ENCODE results near the gene UBTF.

The UBTF gene

DNA sequence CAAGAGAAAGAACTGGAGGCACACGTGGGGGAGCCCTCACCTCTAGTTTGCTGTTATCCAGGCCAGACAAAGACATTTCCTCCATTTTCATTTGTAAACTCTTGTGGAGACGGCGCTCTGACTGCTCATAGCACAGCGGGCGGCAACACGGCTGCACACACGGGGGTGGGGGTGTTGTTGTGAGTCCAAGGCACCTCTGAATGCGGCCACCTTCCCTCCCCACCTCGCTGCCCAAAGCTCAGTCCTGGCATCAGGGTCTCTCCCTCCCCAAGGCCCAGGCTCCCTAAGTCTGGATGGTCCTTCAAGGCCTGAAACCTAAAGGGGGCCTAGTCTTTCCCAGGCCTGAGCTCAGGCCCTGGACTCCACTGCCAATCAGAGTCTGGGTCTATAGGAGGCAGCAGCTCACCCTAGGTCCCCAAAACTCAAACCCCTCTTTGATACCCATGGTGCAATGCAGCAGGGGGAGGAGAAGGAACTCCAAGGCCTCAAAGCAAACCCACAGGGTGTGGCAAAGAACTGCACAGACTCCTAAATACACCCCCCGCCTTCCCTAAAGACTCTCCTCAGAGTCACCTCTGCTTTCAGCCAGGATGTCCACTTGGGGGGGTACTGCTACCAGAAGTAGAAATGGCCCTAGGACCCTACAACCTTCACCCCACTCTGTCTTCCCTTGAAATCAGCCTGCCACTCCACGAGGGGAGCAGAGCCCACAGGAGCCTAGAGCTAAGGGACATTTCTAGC lies 21.3 kb downstream of the UBTF start:
- peak; percentile 50 for DNase-seq (ENCODE audit: low spot score)

DNA sequence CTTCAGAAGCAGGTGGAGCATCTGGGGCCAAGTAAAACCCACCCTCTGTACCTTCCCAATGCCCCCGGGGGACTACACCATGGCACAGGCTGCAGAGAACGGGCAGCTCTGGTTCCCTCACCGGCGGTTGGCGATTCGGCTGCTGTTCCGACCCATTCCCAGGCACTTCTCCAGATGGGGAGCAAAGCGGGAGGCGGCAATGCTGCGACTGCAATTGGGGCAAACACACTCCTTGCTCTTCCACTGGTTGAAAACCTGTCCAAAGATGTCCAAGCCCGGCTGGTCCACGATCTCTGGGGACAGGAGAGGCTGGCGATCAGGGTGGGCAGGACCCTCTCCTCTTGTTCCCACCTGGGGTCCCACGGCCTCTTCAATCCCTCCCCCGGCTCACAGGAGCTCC lies 22.4 kb downstream of the UBTF start:
- no peak for DNase-seq (ENCODE audit: low spot score)

DNA sequence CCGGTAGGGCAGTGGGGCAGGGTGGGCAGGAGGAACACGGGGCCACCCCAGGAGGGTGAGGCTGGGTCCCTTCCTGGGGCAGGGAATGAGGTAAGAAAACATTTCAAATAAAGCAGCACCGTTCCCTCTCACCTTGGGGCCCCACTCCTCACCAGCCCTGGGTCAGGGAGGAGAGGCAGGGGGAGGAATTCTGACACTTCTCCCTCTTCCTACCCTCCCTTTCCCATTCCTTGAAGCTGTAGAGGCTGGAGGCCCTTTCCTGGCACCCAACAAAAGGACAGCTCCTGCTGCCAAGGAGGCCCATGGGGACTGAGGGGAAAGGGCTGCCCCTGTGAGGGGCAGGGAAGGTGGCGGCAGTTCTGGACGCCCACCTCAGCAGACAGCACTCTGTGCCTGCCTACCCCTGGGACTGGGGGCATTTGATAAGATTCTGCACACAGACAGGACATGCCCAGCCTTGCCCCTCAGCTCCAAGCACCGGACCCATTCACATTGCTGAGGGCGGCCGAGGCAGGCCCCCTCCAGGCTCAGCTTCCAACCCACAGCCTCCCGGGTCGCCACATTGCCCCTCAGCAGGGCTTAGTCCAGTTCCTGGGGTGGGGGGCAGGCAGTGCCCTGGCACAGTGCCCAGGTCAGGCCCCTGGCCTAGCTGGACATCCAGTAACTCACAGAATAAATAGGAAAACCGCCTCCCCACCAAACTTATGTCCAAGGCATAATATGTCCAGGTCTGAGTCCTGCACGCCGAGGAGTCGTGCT lies 26.0 kb downstream of the UBTF start:
- no peak for DNase-seq (ENCODE audit: low spot score)

- DNase-seq (ENCODE audit: low spot score), result no peak
Measured at GRCh38 chr17:44192750-44193149, 26.7 kb downstream of the UBTF start.

GRCh38 chr17:44191941-44192496 lies 27.5 kb downstream of the UBTF start:
- no peak for DNase-seq (ENCODE audit: low spot score)

GRCh38 chr17:44191369-44191768 lies 28.1 kb downstream of the UBTF start:
- DNase-seq (ENCODE audit: low spot score), result no peak

DNA sequence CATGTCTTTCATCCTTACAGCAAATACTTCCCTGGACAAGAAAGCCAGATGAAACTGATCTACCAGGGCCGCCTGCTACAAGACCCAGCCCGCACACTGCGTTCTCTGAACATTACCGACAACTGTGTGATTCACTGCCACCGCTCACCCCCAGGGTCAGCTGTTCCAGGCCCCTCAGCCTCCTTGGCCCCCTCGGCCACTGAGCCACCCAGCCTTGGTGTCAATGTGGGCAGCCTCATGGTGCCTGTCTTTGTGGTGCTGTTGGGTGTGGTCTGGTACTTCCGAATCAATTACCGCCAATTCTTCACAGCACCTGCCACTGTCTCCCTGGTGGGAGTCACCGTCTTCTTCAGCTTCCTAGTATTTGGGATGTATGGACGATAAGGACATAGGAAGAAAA lies 29.0 kb downstream of the UBTF start:
- DNase-seq (ENCODE audit: low spot score), result no peak

DNA sequence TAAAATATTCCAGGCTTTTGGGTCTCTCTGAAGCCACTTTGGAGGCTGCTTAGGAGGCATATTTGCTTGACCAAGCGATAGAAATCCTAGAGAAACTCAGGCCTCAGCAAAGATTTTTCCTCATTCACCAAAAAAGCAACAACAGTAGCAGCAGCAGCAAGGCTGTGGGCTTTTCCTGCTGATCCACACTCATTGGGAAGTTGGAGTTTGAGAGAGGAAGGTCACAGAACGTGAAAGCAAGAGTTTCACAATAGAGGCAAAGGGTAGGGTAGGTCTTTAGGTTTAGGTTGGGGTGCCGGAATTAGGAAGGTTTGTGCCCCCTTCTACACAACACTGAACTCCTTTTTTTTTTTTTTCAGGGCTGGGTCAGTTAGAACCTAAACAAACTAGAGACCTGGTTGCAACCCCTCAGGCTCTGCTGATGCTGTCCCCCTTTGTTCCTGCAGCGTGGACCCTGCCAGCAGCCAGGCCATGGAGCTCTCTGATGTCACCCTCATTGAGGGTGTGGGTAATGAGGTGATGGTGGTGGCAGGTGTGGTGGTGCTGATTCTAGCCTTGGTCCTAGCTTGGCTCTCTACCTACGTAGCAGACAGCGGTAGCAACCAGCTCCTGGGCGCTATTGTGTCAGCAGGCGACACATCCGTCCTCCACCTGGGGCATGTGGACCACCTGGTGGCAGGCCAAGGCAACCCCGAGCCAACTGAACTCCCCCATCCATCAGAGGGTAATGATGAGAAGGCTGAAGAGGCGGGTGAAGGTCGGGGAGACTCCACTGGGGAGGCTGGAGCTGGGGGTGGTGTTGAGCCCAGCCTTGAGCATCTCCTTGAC lies 30.7 kb downstream of the UBTF start:
- no peak for DNase-seq (ENCODE audit: low spot score)

GRCh38 chr17:44187131-44187899 lies 32.2 kb downstream of the UBTF start:
- peak; percentile 82 for DNase-seq (ENCODE audit: low spot score)

DNA sequence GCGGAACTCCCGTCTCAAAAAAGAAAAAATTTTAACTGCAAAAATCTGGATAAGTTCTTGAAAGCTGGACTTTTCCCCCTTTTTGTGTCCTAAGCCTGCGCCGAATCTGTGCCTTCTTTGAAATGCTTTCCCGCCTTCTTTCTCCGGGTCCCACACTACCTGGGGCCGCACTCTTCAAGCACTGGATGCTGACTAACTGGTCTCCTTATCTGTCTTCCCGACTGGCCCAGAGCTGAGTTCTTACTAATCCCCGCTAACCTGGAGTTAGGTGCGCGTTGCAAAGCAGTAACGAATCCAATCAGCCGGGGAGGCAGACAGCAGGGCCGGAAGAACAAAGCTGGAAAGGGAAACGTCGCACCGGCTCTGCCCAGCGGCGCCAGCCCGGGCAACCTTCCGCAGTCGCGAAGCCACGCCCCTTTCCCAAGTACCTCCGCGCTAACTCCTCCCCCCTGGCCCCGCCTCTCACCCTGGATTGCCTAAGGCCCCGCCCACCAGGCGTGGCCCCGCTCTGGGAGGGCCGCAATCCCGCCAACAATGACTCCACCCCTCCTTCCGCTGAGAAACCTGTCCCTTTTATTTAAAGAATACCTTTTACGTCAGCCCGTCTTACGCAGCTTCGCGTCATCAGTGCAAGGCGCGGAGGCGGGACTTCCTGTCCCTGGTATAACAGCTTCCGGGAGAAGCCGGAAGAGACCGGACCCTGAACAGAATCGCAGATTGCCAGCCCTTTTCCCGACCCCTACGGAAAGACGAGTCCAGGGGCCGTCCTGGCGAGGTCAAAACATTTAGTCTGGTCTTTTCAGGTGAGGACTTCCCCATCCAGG lies 33.0 kb downstream of the UBTF start, which contains the start of gene TMUB2:
TSS of gene TMUB2 (plus strand) at position 666 of the 824 bp plus-strand sequence. CDS start 737 bp downstream, outside the sequence.
- DNase-seq (ENCODE audit: low spot score), result peak; percentile 100

- no peak for DNase-seq (ENCODE audit: low spot score)
Measured at GRCh38 chr17:44184212-44184810, 35.2 kb downstream of the UBTF start.

GRCh38 chr17:44183024-44183423 lies 36.5 kb downstream of the UBTF start:
- no peak for DNase-seq (ENCODE audit: low spot score)

DNA sequence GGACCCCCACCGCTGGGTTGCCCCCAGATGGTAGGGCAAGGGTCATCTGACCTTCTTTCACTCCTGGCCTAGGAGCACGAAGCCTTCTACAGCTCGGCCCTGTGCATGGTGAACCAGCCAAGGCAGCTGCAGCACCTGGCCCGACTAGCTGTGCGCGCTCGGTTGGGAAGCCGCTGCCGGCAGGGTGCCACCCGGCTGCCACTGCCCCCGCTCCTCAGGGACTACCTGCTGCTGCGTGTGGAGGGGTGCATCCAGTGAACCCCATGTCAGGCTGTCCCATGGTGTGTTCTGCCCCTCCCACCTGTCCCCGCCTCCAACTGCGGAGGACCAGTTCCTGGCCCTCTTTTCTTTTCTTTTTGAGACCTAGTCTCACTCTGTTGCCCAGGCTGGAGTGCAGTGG lies 41.3 kb downstream of the UBTF start:
- DNase-seq (ENCODE audit: low spot score), result no peak

- no peak for DNase-seq (ENCODE audit: low spot score)
Measured at GRCh38 chr17:44177640-44178039, 41.8 kb downstream of the UBTF start.

DNA sequence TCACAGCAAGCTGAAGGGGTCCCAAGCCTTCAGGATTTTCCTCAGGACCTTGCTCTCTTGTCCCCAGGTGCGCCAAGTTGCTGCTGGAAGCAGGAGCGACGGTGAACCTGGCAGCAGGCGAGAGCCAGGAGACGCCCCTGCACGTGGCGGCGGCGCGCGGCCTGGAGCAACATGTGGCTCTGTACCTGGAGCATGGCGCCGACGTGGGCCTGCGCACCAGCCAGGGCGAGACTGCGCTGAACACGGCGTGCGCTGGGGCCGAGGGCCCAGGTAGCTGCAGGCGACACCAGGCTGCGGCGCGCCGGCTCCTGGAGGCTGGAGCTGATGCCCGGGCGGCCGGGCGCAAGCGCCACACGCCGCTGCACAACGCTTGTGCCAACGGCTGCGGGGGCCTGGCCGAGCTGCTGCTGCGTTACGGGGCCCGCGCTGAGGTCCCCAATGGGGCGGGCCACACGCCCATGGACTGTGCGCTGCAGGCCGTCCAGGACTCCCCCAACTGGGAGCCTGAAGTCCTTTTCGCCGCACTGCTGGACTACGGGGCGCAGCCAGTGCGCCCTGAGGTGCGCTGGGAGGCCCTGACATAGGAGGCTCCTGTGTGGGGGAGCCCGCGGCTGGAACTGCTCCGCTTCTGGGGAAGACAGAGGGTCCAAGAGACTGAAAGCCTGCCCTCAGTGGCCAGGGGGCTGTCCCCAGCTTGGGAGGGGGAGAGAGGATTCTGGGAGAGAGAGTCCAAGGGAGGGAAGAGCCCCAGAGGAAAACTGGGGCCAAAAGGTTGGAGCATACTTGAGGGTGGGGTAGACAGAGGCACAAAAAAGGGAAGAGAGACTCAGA lies 42.6 kb downstream of the UBTF start:
- no peak for DNase-seq (ENCODE audit: low spot score)

GRCh38 chr17:44176257-44176656 lies 43.2 kb downstream of the UBTF start:
- DNase-seq (ENCODE audit: low spot score), result no peak

GRCh38 chr17:44174427-44174826 lies 45.0 kb downstream of the UBTF start:
- DNase-seq (ENCODE audit: low spot score), result no peak

DNA sequence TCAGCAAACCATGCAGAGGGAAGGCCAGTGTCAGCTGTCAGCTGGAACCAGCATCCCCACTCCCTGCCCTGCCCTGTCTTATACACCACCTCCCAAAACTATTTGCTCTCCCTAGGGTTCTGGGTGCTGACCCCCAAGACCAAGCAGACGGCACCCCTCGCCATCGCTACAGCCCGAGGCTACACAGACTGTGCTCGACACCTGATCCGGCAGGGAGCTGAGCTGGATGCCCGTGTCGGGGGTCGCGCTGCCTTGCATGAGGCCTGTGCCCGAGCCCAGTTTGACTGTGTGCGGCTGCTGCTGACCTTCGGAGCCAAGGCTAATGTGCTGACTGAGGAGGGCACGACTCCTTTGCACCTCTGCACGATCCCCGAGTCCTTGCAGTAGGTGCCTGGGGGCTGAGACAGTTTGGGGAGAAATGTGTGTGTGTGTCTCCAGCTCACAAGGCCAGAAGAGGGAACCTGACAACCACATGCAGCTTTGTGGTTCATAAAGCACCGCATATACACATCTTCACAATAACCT lies 47.5 kb downstream of the UBTF start:
- no peak for DNase-seq (ENCODE audit: low spot score)
